AG04449 (cell line): Measurements from ENCODE around the gene ULK4.
"Not testable (repeated sequence)": the region's sequence is repeated elsewhere in the genome, so short reads cannot be mapped to it uniquely, and the experiment has no call there.

ENCODE experiments used
- CTCF ChIA-PET: fragments of 350-600 bp; formaldehyde crosslinking; extraction: SDS; loops from one replicate; lab custom pipeline; 2021; ENCODE audit warnings: antibody characterized with exemption; lab: Yijun Ruan, JAX
- POLR2A ChIA-PET: fragments of 400-600, 350-600 bp; formaldehyde crosslinking; extraction: SDS; loops from one replicate; lab custom pipeline; 2020; ENCODE audit warnings: antibody characterized with exemption, inconsistent platforms; lab: Yijun Ruan, JAX
- DNase-seq: peaks from one replicate; pipeline ENCODE4 v3.0.0-alpha.2; 2010; ENCODE audit warnings: low read depth, low spot score
- H3K4me3 ChIP-seq: 2 replicates; pipeline ENCODE4 v1.5.1; 2011; ENCODE audit warnings: low read depth, mild to moderate bottlenecking, control low read depth, low read length
- TF ChIP-seq, protein P1 (sequence below): IDR thresholded peaks from one replicate; pipeline ENCODE4 v1.5.1; 2011; ENCODE audit warnings: mild to moderate bottlenecking, moderate library complexity, low read length, control low read depth, inconsistent platforms; ENCODE audit not compliant: insufficient read depth; ENCODE audit errors: missing control alignments

The ULK4 gene

GRCh38 chr3:41705893-41706292 lies 256.0 kb downstream of the ULK4 start:
- TF ChIP-seq, protein P1, sequence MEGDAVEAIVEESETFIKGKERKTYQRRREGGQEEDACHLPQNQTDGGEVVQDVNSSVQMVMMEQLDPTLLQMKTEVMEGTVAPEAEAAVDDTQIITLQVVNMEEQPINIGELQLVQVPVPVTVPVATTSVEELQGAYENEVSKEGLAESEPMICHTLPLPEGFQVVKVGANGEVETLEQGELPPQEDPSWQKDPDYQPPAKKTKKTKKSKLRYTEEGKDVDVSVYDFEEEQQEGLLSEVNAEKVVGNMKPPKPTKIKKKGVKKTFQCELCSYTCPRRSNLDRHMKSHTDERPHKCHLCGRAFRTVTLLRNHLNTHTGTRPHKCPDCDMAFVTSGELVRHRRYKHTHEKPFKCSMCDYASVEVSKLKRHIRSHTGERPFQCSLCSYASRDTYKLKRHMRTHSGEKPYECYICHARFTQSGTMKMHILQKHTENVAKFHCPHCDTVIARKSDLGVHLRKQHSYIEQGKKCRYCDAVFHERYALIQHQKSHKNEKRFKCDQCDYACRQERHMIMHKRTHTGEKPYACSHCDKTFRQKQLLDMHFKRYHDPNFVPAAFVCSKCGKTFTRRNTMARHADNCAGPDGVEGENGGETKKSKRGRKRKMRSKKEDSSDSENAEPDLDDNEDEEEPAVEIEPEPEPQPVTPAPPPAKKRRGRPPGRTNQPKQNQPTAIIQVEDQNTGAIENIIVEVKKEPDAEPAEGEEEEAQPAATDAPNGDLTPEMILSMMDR, result no peak
- no peak for DNase-seq
- ChIA-PET CTCF (no interaction called here), POLR2A (interaction anchor here (0.7 kb wide), 1 partner anchor 734 kb away, joined by 4 read pairs; no protein-coding TSS in a partner anchor)
- no peak overlapping the region for H3K4me3 ChIP-seq

- TF ChIP-seq, protein P1, result no peak
- H3K4me3 ChIP-seq, result no peak overlapping the region
- no peak for DNase-seq
- ChIA-PET POLR2A (no interaction called here), CTCF (interaction anchor here (1.9 kb wide), 1 partner anchor 15 kb away, joined by 7 read pairs; no protein-coding TSS in a partner anchor)
Observed at GRCh38 chr3:41701191-41701698, 260.7 kb downstream of the ULK4 start.

DNA sequence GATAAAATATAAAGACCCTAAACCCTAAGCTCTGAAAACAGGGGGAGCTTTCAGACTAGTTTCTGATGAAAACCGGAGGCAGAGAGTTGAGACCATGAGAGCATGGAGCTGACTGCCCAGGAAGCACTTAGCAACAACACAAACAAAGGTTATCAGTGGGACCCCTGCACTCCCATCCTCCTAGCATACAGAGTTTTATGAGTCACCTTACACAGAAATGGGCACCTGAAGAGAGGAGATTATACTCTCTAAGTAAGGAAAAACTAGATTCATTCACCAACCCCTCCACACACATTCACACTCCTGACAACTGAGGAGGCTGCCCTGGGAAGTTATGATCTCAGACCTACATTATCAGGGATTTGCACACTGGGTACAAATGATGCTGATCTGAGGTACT lies 261.7 kb downstream of the ULK4 start:
- POLR2A ChIA-PET, result no interaction called here
- no peak for DNase-seq
- no peak overlapping the region for H3K4me3 ChIP-seq
- TF ChIP-seq, protein P1, result no peak
- CTCF ChIA-PET, result interaction anchor here (1.8 to 1.9 kb wide), 2 partner anchors 10 to 16 kb away, joined by 6 to 7 read pairs; no protein-coding TSS in a partner anchor

GRCh38 chr3:41698898-41699297 lies 263.0 kb downstream of the ULK4 start:
- POLR2A ChIA-PET, result no interaction called here
- CTCF ChIA-PET, result interaction anchor here (1.1 to 2.7 kb wide), 3 partner anchors 8 to 17 kb away, joined by 3 to 12 read pairs (median 6); no protein-coding TSS in a partner anchor

DNA sequence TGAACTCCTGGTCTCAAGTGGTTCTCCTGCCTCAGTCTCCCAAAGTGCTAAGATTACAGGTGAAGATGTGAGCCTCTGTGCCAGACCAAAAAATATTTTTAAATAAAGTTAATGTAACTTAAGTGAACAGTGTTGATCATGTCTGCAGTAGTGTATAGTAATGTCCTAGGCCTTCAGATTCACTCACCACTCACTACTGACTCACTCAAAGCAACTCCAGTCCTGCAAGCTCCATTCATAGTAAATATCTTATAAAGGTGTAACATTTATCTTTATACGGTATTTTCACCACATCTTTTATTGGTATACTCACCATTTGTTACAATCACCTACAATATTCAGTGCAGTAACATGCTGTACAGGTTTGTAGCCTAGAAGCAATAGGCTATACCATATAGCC lies 264.2 kb downstream of the ULK4 start:
- TF ChIP-seq, protein P1, result no peak
- POLR2A ChIA-PET, result no interaction called here
- H3K4me3 ChIP-seq, result no peak overlapping the region
- no peak for DNase-seq
- CTCF ChIA-PET, result interaction anchor here (0.8 to 2.7 kb wide), 4 partner anchors 14 to 1113 kb away, joined by 3 to 12 read pairs (median 3); no protein-coding TSS in a partner anchor

More at GRCh38 chr3:41698898-41699297, 263.0 kb downstream of the ULK4 start:
- TF ChIP-seq, protein P1, result no peak
- no peak overlapping the region for H3K4me3 ChIP-seq
- DNase-seq, result no peak

DNA sequence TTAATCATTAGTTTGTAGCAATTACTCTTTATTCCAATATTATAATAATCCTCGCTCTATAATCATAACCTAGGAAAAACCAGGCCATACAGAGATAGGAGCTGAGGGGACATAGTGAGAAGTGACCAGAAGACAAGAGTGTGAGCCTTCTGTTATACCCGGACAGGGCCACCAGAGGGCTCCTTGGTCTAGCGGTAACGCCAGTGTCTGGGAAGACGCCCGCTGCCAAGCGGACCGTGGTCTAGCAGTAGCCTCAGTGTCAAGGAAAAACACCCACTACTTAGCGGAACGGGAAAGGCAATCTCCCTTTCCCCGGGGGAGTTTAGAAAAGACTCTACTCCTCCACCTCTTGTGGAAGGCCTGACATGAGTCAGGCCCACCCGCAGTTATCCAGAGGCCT lies 266.1 kb downstream of the ULK4 start:
- POLR2A ChIA-PET, H3K4me3 ChIP-seq, DNase-seq, CTCF ChIA-PET: not testable (repeated sequence)
- TF ChIP-seq, protein P1, result peak; percentile 22
